ENCODE results near the gene POLE.

DNA sequence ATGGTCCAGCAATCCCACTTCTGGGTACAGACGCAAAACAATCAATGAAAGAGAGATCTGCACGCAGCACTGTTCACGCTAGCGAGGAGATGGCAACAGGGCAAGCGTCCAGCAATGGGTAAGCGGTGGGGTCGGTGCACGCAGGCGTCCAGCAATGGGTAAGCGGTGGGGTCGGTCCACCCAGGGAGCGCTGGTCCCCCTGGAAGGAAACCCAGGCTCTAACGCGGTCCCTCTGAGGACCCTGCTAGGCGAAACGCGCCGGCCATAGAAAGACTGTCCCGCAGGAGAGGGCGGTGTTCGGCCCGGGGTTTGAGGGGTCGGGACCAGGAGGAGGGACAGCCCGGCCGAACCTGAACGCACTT is 22.9 kb upstream of the POLE start:
- no peak for TF ChIP-seq POLR2A (IDR thresholded peaks at IDR 0.05)
- TF ChIP-seq, protein P1, sequence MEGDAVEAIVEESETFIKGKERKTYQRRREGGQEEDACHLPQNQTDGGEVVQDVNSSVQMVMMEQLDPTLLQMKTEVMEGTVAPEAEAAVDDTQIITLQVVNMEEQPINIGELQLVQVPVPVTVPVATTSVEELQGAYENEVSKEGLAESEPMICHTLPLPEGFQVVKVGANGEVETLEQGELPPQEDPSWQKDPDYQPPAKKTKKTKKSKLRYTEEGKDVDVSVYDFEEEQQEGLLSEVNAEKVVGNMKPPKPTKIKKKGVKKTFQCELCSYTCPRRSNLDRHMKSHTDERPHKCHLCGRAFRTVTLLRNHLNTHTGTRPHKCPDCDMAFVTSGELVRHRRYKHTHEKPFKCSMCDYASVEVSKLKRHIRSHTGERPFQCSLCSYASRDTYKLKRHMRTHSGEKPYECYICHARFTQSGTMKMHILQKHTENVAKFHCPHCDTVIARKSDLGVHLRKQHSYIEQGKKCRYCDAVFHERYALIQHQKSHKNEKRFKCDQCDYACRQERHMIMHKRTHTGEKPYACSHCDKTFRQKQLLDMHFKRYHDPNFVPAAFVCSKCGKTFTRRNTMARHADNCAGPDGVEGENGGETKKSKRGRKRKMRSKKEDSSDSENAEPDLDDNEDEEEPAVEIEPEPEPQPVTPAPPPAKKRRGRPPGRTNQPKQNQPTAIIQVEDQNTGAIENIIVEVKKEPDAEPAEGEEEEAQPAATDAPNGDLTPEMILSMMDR (IDR thresholded peaks at IDR 0.05), result no peak

Measured in esophagus squamous epithelium (tissue), 4 donors.